ENCODE results near the gene CEBPG.

GRCh38 chr19:33403221-33403972 is 29.9 kb downstream of the CEBPG start:
- TF ChIP-seq CTCF (IDR thresholded peaks at IDR 0.05; ENCODE audit: low read length): no peak
- TF ChIP-seq EZH2phosphoT487 (IDR thresholded peaks at IDR 0.05; ENCODE audit: low read length): no peak
- TF ChIP-seq EZH2 (optimal IDR thresholded peaks at IDR 0.05; ENCODE audit: low read depth, low read length): no peak

Measured in MM.1S (cell line).